GM12875 (cell line): Measurements from ENCODE around the gene ADAM30.
"Not testable (repeated sequence)": the region's sequence is repeated elsewhere in the genome, so short reads cannot be mapped to it uniquely, and the experiment has no call there.

Experiments used
- H3K4me3 ChIP-seq: one replicate; pipeline ENCODE4 v1.5.1; 2011; ENCODE audit warnings: low read depth, low read length, control low read depth
- CTCF ChIP-seq: IDR thresholded peaks from 2 replicates; pipeline ENCODE4 v1.5.1; 2011; ENCODE audit warnings: low read depth, mild to moderate bottlenecking, control low read depth, inconsistent platforms, low read length, moderate library complexity, borderline replicate concordance; ENCODE audit not compliant: insufficient read depth

Gene ADAM30

GRCh38 chr1:119865627-119866026, 30.7 kb downstream of the ADAM30 start:
- H3K4me3 ChIP-seq, result no peak overlapping the region
- TF ChIP-seq CTCF, result no peak

GRCh38 chr1:119862276-119862675, 34.0 kb downstream of the ADAM30 start:
- no peak overlapping the region for H3K4me3 ChIP-seq
- TF ChIP-seq CTCF, result no peak

GRCh38 chr1:119861547-119861946, 34.8 kb downstream of the ADAM30 start:
- TF ChIP-seq CTCF, result no peak
- H3K4me3 ChIP-seq, result no peak overlapping the region

GRCh38 chr1:119859647-119860046, 36.7 kb downstream of the ADAM30 start:
- no peak overlapping the region for H3K4me3 ChIP-seq
- TF ChIP-seq CTCF, result no peak

GRCh38 chr1:119858556-119859214, 37.6 kb downstream of the ADAM30 start:
- H3K4me3 ChIP-seq, result not testable (repeated sequence)

- H3K4me3 ChIP-seq, result no peak overlapping the region
- no peak for TF ChIP-seq CTCF
These were observed 38.2 kb downstream of the ADAM30 start for GRCh38 chr1:119858126-119858525.

GRCh38 chr1:119853155-119853554, 43.2 kb downstream of the ADAM30 start:
- TF ChIP-seq CTCF, result no peak
- no peak overlapping the region for H3K4me3 ChIP-seq
